ENCODE data around the gene KASH5.

- TF ChIP-seq CTCF (IDR thresholded peaks at IDR 0.05) (no peak), POLR2A (IDR thresholded peaks at IDR 0.05) (no peak)
Measured at GRCh38 chr19:49438261-49438660, 50.2 kb downstream of the KASH5 start.
